Fibroblast of the conjunctiva (primary cell): ENCODE data around the gene CAMTA1.
A peak's percentile ranks its signal among the peaks of the same experiment; 100 is the strongest.
"Not testable (repeated sequence)": the region's sequence is repeated elsewhere in the genome, so short reads cannot be mapped to it uniquely, and the experiment has no call there.

Experiments used
- DNase-seq: peaks from one replicate; pipeline ENCODE4 v3.0.0-alpha.2; 2010; ENCODE audit warnings: low read depth

CAMTA1 gene, protein sequence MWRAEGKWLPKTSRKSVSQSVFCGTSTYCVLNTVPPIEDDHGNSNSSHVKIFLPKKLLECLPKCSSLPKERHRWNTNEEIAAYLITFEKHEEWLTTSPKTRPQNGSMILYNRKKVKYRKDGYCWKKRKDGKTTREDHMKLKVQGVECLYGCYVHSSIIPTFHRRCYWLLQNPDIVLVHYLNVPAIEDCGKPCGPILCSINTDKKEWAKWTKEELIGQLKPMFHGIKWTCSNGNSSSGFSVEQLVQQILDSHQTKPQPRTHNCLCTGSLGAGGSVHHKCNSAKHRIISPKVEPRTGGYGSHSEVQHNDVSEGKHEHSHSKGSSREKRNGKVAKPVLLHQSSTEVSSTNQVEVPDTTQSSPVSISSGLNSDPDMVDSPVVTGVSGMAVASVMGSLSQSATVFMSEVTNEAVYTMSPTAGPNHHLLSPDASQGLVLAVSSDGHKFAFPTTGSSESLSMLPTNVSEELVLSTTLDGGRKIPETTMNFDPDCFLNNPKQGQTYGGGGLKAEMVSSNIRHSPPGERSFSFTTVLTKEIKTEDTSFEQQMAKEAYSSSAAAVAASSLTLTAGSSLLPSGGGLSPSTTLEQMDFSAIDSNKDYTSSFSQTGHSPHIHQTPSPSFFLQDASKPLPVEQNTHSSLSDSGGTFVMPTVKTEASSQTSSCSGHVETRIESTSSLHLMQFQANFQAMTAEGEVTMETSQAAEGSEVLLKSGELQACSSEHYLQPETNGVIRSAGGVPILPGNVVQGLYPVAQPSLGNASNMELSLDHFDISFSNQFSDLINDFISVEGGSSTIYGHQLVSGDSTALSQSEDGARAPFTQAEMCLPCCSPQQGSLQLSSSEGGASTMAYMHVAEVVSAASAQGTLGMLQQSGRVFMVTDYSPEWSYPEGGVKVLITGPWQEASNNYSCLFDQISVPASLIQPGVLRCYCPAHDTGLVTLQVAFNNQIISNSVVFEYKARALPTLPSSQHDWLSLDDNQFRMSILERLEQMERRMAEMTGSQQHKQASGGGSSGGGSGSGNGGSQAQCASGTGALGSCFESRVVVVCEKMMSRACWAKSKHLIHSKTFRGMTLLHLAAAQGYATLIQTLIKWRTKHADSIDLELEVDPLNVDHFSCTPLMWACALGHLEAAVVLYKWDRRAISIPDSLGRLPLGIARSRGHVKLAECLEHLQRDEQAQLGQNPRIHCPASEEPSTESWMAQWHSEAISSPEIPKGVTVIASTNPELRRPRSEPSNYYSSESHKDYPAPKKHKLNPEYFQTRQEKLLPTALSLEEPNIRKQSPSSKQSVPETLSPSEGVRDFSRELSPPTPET (N-terminal part only)

DNA sequence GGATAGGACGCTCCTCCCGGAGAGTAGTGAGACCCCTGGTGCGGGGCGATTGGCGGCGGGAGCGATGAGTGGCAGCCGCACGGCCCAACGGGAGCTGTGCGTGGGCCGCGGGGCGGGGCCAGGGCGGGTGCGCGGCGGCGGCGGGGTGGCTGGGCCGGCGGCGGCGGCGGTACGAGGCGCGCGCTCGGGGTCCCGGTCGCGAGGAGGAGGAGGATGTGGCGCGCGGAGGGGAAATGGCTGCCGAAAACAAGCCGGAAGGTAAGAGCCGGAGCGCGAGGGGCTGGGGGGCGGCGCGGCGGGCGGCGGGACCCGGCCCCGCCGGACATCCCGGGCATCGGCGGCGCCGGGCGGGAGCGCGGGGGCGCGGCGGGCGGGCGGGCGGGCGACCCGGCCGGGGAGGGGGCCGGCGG is at the start of gene CAMTA1:
CAMTA1 (plus strand) TSS at position 137 of the 410 bp plus-strand sequence; CDS start at position 214, 77 bp downstream.
- no peak for DNase-seq

DNA sequence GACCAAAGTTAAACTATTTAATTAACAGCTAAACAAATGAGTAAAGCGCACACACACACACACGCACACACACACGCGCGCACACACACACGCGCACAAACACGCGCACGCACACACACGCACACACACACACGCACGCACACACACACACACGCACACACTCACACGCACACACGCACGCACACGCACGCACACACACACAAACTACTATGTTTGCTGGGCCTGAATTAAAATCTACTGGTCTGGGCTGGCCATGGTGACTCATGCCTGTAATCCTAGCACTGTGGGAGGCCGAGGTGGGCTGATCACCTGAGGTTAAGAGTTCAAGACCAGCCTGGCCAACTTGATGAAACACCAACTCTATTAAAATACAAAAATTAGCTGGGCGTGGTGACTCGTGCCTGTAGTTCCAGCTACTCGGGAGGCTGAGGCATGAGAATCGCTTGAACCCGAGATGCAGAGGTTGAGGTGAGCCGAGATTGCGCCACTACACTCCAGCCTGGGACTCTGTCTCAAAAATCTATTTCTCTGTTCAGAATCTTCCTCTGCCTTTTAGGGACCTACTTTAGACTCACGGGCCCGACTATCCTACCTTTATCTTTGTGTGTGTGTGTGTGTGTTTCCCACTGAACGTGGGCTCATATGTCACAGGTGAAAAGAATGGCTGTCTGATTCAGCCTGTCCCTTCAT is 46.1 kb upstream of the CAMTA1 start:
- no peak for DNase-seq

DNA sequence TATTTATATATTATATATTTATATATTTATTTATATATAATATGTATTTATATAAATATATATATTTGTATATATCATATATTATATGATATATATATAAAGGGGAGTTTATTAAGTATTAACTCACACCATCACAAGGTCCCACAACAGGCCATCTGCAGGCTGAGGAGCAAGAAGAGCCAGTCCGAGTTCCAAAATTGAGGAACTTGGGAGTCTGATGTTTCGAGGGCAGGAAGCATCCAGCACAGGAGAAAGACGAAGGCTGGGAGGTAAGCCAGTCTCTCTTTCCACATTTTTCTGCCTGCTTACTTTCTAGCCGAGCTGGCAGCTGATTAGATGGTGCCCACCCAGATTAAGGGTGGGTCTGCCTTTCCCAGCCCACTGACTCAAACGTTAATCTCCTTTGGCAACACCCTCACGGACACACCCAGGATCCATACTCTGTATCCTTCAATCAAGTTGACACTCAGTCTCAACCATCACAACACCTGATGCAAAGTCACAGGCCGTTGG is 42.5 kb upstream of the CAMTA1 start:
- DNase-seq = not testable (repeated sequence)

DNA sequence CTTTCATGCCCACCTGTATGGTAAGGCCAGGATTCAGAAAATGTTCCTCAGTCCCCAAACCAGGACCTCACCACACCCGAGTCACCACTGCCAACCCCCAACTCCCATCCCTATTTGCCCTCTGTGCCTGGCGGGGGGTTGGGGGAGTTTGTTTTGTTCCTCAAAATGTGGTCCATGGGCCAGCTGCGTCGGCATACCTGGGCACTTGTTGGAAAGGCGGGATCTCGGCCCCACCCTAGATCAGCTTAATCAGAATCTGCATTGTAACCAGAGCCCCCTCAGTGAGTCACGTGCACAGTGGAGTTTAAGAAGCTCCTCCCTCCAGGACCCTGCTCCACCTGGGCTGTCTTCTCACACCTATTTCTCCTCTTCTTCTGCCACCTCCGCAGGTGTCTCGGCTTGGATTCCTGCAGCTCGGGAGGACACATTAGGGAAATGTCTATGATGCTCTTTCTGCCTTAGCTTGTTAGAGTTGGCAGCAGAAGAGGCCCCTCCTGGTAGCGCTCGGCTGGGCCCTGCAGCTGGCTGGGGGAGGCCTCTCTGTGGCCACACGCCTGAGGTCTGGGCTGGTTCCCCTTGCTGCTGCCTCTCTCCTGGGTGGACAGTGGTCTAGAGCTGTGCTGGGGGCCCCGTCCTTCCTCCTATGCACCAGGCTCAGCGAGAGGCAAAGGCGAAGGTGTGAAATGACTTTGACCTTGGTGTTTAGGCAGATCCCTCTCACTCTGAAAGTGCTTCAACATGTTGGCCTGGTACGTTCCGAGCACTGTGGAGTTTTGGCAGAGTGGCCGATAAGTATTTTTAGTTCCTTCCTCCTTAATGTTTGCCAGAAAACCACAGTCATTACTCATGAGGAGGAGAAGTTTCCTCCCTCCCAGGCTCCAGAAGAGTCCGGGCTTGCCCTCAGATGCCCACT is 41.8 kb upstream of the CAMTA1 start:
- DNase-seq = peak; percentile 60

DNA sequence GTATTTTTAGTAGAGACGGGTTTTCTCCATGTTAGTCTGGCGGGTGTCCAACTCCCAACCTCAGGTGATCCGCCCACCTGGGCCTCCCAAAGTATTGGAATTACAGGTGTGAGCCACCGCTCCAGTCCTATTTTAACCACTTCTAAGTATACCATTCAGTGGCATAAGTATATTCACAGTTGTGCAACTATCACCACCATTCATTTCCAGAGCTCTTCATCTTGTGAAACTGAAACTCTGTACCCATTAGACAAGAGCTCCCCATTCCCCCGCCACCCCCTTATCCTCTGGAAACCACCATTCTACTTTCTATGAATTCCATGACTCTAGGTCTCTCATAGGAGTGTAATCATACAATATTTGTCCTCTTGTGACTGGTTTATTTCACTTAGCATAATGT is 40.2 kb upstream of the CAMTA1 start:
- no peak for DNase-seq

GRCh38 chr1:6747674-6748073 is 37.6 kb upstream of the CAMTA1 start:
- DNase-seq = no peak

- DNase-seq = no peak
Observed at GRCh38 chr1:6750490-6750889, 34.8 kb upstream of the CAMTA1 start.

GRCh38 chr1:6753320-6754140 is 31.7 kb upstream of the CAMTA1 start:
- DNase-seq = no peak

DNA sequence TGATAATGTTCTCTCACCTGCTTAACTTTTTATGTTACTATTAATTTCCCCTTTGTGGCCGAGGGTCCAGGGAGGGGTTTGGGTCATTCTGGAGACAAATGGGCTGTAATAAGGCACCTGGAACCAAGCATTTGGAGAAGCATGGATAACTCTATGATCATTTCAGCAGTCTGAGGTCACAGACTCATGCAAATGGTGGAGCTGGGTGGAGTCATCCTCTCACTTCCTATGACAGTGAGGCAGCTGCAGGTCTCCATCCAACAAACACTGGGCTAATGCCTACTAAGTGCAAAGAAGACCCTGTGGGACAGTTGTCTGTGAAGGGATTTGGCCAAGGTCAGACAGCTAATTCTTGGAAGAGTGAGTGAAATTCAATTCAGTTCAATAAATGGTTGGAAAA is 28.8 kb upstream of the CAMTA1 start:
- no peak for DNase-seq

GRCh38 chr1:6757719-6758435 is 27.4 kb upstream of the CAMTA1 start:
- DNase-seq = no peak

- no peak for DNase-seq
Observed at GRCh38 chr1:6761196-6761737, 24.0 kb upstream of the CAMTA1 start.

DNA sequence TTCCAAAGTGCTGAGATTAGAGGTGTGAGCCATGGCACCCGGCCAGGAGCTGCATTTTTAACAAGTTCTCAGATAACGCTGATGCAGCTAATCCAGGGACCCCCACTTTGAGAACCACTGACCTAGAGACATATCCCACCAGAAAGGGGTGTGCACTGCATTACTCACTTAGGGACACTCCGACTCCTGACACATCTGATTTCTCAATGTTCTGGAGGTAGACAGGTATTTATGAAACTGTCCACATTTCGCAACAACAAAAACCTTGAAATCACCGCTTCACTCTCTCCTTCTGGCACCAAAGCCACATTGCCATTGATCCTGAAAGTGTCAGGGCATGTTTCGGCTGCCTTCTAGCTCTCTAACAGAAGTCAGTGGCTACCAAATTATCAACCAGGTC is 23.2 kb upstream of the CAMTA1 start:
- DNase-seq = no peak

DNA sequence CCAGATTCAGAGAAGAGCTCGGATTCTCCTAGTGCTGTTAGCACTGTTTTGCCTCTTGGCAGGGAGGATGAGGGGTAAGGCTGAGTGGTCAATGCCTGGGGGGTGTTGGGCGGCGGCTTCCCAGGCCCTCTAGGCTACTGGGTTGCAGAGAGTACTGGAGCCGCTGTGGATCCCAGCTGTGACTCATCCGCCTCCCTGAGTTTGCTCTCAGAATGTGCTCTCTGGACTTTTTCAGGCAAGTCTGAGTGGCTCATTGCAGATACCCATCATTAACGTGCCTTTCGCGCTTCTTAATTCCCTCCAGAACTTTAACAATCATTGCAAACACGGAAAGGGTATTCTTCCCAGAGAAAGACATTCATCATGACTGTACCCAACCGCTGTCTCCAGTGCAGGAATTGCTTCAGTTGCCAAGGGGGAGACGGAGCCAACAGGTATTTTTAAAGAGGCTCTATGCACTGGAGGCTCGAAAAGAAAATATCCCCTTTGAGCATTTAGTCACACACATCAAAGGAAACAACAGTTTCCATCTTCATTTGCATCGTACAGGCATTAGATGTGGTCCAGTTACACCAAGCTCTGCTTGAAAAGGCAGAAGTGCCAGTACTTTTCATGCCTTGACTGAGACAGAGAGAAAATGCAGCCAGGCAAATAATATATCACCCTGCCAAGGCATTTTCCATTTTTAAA is 14.4 kb upstream of the CAMTA1 start:
- DNase-seq = no peak

DNA sequence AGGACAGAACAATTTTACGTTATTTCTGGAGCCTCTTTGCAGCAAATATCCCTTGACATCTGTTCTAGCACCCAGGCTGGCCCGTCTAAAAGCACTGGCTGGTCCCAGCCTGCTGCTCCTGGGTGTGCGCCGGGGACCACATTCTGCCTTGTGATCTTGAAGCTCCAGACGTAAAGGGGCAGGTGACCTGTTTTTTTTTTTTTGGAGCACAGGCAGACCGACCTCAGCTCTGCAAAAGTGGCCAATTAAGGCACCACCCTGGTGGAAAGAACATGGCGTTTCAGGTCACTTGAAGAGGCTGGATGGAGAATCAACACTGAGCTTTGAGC is 13.8 kb upstream of the CAMTA1 start:
- DNase-seq = no peak

DNA sequence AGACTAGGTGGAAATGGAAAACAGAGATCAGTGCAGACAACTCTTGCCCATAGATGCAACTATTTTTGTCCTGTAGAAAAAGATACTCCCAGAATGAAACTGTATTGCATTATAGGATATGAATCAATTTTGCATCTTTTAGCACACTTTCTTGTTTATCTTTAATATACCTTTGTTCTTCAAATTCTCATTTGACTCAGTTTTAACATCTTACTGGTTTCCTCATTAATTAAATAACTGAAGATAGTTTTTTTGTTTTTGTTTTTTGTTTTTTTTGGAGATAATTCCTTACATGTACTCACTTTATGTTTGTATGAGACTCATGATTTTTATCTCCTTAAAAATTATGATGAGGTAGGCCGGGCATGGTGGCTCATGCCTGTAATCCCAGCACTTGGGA is 10.9 kb upstream of the CAMTA1 start:
- no peak for DNase-seq

- DNase-seq = no peak
Observed at GRCh38 chr1:6775261-6776043, 9.8 kb upstream of the CAMTA1 start.

DNA sequence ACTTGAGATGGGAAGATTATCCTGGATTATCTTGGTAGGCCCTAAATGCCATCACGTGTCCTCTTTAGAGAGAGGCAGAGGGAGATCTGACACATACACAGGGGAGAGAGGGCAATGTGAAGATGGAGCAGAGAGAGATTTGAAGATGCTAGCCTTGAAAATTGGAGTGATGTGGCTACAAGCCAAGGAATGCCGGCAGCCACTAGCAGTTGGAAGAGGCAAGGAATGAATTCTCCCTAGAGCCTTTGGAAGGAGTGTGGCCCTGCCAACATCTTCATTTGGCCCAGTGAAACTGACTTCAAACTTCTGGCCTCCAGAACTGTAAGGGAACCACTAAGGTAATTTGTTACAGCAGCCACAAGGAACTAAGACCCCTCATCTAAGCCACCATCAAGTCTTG is 8.9 kb upstream of the CAMTA1 start:
- DNase-seq = no peak
